ENCODE results near the gene DDR2.

DNA sequence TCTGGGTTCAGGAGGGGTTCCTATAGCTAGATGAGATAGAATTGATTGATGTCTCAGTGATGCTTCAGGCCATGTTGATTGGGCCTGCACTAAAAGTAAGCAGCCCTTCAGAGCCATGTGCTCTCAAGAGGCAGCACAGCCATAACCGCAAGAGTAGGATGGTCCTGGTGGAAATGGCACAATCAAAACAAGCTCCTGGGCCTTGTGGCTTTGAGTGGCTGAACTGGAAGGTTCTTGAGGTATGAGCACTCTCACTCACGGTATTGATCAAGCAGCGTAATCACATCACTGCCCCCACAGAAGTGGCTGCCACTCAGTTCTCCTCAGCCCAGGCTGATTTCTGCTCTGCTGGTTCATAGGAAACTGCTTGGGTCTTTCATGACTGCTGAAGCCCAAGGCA lies 76.0 kb downstream of the DDR2 start:
- TF ChIP-seq, protein P1, sequence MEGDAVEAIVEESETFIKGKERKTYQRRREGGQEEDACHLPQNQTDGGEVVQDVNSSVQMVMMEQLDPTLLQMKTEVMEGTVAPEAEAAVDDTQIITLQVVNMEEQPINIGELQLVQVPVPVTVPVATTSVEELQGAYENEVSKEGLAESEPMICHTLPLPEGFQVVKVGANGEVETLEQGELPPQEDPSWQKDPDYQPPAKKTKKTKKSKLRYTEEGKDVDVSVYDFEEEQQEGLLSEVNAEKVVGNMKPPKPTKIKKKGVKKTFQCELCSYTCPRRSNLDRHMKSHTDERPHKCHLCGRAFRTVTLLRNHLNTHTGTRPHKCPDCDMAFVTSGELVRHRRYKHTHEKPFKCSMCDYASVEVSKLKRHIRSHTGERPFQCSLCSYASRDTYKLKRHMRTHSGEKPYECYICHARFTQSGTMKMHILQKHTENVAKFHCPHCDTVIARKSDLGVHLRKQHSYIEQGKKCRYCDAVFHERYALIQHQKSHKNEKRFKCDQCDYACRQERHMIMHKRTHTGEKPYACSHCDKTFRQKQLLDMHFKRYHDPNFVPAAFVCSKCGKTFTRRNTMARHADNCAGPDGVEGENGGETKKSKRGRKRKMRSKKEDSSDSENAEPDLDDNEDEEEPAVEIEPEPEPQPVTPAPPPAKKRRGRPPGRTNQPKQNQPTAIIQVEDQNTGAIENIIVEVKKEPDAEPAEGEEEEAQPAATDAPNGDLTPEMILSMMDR (IDR thresholded peaks at IDR 0.05): no peak
- TF ChIP-seq POLR2AphosphoS5 (IDR thresholded peaks at IDR 0.05): no peak
